ENCODE results near the gene CST9. TPM values are rescaled to one million over a fixed set of nuclear protein-coding genes. Genes with fewer than 3 reads are reported as not detected.

CST9 gene
- total and polyA plus RNA-seq, 2 of the 13 experiments (the other 11 are each of a cell fraction or from before 2014, with no cell fraction given): 0.07 TPM; not detected in 1

DNA sequence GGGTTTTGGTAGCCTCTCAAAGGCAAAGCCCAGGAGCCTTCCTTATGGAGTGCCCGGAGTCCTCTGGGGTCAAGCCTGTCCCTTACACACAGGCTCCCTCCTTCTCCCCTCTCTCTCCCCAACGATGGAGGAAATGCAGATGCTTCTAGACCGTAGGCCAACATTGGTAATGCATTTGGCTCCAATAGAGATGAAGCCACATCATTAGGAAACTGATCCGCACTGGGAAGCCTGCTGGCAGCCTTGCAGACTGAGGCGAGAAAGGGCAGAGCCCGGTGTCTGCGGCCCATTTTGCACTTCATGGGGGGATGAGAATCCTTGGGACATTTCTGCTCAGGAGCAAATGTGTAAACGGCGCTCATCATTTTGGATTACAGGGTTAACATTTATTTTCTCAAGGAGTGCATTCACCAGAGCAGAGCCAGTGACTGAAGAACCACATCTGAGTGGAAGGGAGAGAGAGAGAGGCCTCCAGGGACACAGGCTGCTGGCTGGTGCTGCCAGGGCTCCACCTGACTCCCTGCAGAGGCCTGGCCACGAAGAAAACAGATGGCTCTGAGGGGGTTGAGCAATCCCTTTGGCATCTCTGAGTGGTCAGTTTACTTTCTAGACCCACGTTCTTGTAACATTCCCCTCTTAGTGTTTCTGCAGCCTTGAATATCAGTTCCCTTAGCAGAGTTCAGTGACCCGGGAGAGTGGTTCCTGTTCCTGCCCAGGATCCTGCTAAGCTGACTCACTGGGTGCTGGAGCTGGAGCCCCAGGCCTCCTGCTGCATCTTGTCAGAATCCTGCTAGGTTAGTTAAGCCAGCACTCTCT is 36.4 kb upstream of the CST9 start (continued):
- 0 out of 2 replicates have a peak, but pooled peaks have one; percentile 28 for TF ChIP-seq MLX (CRISPR knock-in tag; IDR thresholded peaks at IDR 0.05)
- peak; percentile 65; the same call in 1 of the 2 replicates for TF ChIP-seq ZNF878 (CRISPR knock-in tag; IDR thresholded peaks at IDR 0.05)
- no peak for TF ChIP-seq POLR2G (IDR thresholded peaks at IDR 0.05; ENCODE audit: low read depth, low read length)
- TF ChIP-seq, protein P1, sequence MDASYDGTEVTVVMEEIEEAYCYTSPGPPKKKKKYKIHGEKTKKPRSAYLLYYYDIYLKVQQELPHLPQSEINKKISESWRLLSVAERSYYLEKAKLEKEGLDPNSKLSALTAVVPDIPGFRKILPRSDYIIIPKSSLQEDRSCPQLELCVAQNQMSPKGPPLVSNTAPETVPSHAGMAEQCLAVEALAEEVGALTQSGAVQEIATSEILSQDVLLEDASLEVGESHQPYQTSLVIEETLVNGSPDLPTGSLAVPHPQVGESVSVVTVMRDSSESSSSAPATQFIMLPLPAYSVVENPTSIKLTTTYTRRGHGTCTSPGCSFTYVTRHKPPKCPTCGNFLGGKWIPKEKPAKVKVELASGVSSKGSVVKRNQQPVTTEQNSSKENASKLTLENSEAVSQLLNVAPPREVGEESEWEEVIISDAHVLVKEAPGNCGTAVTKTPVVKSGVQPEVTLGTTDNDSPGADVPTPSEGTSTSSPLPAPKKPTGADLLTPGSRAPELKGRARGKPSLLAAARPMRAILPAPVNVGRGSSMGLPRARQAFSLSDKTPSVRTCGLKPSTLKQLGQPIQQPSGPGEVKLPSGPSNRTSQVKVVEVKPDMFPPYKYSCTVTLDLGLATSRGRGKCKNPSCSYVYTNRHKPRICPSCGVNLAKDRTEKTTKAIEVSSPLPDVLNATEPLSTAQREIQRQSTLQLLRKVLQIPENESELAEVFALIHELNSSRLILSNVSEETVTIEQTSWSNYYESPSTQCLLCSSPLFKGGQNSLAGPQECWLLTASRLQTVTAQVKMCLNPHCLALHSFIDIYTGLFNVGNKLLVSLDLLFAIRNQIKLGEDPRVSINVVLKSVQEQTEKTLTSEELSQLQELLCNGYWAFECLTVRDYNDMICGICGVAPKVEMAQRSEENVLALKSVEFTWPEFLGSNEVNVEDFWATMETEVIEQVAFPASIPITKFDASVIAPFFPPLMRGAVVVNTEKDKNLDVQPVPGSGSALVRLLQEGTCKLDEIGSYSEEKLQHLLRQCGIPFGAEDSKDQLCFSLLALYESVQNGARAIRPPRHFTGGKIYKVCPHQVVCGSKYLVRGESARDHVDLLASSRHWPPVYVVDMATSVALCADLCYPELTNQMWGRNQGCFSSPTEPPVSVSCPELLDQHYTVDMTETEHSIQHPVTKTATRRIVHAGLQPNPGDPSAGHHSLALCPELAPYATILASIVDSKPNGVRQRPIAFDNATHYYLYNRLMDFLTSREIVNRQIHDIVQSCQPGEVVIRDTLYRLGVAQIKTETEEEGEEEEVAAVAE (CRISPR knock-in tag; IDR thresholded peaks at IDR 0.05; ENCODE audit: borderline replicate concordance): 0 out of 2 replicates have a peak, but pooled peaks have one; percentile 33
- peak; percentile 83 for TF ChIP-seq GATAD2A (CRISPR knock-in tag; IDR thresholded peaks at IDR 0.05)
- TF ChIP-seq SNAPC5 (CRISPR knock-in tag; IDR thresholded peaks at IDR 0.05; ENCODE audit: borderline replicate concordance): no peak
- TF ChIP-seq ARNTL (CRISPR knock-in tag; IDR thresholded peaks at IDR 0.05): no peak
- no peak for TF ChIP-seq ATF1 (CRISPR knock-in tag; IDR thresholded peaks at IDR 0.05)
- no peak for TF ChIP-seq TARDBP (CRISPR knock-in tag; IDR thresholded peaks at IDR 0.05)
- TF ChIP-seq TEAD2 (CRISPR knock-in tag; IDR thresholded peaks at IDR 0.05): no peak
- TF ChIP-seq ZNF589 (CRISPR knock-in tag; conservative IDR thresholded peaks at IDR 0.05): no peak
- TF ChIP-seq RAD51 (IDR thresholded peaks at IDR 0.05; ENCODE audit: borderline replicate concordance): no peak
- no peak for TF ChIP-seq ZNF629 (CRISPR knock-in tag; conservative IDR thresholded peaks at IDR 0.05)
- peak; percentile 74; the same call in 1 of the 2 replicates for TF ChIP-seq CEBPG (CRISPR knock-in tag; IDR thresholded peaks at IDR 0.05)
- no peak for TF ChIP-seq ZNF276 (CRISPR knock-in tag; IDR thresholded peaks at IDR 0.05; ENCODE audit: low read depth)
- TF ChIP-seq TRIM24 (CRISPR knock-in tag; IDR thresholded peaks at IDR 0.05): no peak
- TF ChIP-seq CBX5 (CRISPR knock-in tag; IDR thresholded peaks at IDR 0.05; ENCODE audit: borderline replicate concordance): no peak
- TF ChIP-seq CAMTA2 (CRISPR knock-in tag; IDR thresholded peaks at IDR 0.05; ENCODE audit: borderline replicate concordance): no peak
- 0 out of 2 replicates have a peak, but pooled peaks have one; percentile 35 for TF ChIP-seq SALL1 (CRISPR knock-in tag; IDR thresholded peaks at IDR 0.05)
- TF ChIP-seq ZBTB14 (CRISPR knock-in tag; IDR thresholded peaks at IDR 0.05): no peak
- TF ChIP-seq ZNF768 (CRISPR knock-in tag; IDR thresholded peaks at IDR 0.05): no peak
- no peak for TF ChIP-seq ZNF292 (CRISPR knock-in tag; IDR thresholded peaks at IDR 0.05; ENCODE audit: borderline replicate concordance, low read depth)
- 0 out of 2 replicates have a peak, but pooled peaks have one; percentile 23 for TF ChIP-seq FOXC1 (CRISPR knock-in tag; IDR thresholded peaks at IDR 0.05; ENCODE audit: borderline replicate concordance)

Measured in HepG2 (cell line).